HG03175 (cell line): ENCODE measurements around the gene CLIC3.

Experiments
- ATAC-seq: cut with Tn5 transposase; IDR thresholded peaks from one replicate; pipeline ENCODE4 v1.9.1; 2021; ENCODE audit warnings: mild to moderate bottlenecking, moderate library complexity; ENCODE audit not compliant: unreplicated experiment

Gene CLIC3

DNA sequence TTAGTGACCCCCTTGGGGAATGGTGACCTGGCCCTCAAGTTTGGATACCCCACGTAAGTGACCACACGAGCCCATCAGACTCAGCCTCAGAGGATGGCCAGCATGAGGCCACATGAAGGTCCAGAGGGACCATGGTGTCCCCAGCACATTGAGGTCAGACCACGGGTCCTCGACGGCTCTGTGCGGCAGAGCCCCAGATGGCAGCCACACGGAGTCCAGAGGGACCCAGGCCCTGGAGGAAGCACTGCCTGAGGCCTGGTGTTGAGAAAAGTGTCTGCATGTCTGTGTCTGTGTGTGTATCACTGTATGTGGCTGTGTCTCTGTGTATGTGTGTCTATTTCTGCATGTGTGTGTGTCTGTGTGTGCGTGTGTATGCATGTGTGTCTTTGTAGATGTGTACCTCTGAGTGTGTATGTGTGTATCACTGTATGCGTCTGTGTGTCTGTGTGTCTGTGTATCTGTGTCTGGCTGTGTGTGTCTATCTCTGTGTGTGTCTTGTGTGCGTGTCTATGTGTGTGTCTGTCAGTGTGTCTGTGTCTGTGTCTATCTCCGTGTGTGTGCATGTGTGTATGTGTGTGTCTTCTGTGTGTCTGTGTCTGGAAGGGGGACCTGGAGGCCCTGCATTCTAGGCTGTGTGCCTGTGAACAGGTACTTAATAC, 12.6 kb downstream of the CLIC3 start:
- no peak for ATAC-seq

GRCh38 chr9:136983167-136983566, 13.2 kb downstream of the CLIC3 start:
- ATAC-seq = no peak

- ATAC-seq = no peak
These were observed 13.9 kb downstream of the CLIC3 start, which contains the start of gene LCNL1 for GRCh38 chr9:136982232-136983051. TSS of gene LCNL1 (plus strand) at chr9:136982993. CDS start at chr9:136983587, 594 bp downstream.

GRCh38 chr9:136981588-136982231, 14.7 kb downstream of the CLIC3 start:
- ATAC-seq = no peak

- ATAC-seq = no peak
These were observed 15.5 kb downstream of the CLIC3 start for GRCh38 chr9:136980669-136981478.

- ATAC-seq = no peak
These were observed 16.4 kb downstream of the CLIC3 start for GRCh38 chr9:136979769-136980587.

DNA sequence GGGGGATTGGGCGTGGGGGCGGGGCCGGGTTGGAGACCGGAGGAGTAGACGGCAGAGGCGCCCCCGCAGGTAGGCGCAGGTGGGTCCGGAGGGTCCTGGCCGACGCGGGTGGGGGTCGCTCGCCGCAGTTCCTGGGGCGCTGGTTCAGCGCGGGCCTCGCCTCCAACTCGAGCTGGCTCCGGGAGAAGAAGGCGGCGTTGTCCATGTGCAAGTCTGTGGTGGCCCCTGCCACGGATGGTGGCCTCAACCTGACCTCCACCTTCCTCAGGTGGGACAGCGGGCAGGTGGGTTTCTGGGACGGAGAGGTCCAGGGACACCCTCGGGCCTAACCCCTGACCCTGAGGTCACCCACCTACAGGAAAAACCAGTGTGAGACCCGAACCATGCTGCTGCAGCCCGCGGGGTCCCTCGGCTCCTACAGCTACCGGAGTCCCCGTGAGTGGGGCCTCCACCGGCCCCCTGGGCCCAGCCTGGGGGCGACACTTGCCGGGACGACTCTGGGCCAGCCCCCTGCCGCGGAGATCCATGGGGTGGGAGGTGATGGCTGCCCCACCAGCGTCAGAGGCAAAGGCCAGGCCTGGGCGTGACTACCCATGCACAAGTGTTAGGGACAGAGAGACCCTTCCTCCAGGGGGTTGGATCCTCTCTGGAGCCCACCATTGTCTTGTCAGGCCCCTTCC, 17.4 kb downstream of the CLIC3 start:
- ATAC-seq = no peak

DNA sequence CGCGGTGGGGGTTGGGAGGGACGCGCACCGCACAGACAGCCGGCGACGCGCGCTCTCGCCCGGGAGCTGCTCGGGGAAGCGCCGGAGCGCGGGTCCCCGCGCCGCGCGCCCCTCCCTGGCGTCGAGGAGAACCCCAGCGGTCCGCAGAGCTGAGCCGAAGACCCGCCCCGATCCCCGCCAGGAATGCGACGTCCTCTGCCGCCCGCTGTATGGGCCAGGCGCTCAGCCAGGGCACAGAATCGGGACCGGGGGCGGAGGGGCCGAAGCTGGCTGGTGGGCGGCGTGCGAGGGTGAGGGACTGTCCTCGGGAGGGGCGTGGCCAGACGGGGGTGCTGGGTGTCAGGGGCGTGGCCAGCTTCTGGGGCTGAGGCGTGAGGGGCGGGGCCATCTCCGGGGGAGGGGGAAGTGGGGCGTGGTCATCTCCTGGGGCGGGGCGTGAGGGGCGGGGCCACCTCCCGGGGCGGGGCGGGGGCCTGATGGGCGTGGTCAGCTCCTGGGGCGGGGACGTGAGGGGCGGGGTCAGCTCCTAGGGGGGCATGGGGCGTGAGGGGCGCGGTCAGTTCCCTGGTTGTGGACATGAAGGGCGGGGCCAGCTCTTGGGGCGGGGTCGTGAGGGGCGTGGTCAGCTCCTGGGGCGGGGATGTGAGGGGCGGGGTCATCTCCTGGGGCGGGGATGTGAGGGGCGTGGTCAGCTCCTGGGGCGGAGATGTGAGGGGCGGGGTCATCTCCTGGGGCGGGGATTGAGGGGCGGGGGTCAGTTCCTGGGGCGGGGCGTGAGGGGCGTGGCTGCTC, 18.1 kb downstream of the CLIC3 start:
- ATAC-seq = no peak

DNA sequence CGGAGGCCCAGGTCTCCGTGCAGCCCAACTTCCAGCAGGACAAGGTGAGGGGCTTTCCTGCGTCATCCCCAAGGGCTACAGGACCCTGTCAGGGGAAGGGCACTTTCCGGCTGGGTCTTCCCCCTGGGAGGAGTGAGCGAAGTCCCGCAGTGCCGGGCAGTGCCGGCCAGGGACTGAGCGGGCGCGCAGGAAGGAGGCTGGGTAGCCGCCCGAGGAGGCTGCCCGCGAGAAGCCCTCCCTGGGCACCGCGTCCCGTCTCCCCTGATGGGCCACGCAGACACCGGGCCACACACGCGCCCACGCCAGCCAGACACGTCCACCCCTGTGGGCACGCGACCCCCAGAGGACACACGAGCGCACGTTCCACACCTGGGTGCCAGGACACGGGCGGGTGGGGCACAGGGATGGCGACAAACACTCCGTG, 18.7 kb downstream of the CLIC3 start:
- no peak for ATAC-seq

GRCh38 chr9:136977223-136977622, 19.1 kb downstream of the CLIC3 start, which contains the start of gene PTGDS:
TSS of gene PTGDS (plus strand) at chr9:136977504. CDS start at chr9:136977579, 75 bp downstream.
- ATAC-seq = no peak

DNA sequence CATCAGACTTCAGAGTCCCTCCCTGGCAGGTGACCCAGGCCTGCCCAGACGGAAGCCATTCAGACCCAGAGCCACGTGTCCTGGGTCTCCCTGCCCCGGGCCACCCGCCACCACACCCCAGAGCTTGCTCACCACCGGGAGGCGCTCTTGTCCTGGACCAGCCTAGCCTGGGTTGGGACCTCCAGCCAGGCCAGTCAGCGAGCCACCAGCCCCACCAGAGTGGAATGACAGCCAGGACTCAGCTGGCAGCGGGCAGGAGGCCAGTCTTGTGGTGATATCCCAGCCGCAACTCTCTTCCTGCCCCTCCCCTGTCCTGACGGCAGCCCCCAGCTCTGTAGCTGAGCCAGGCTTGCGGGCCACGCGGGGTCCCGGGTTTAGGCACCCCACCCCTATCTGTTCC, 20.7 kb downstream of the CLIC3 start:
- no peak for ATAC-seq

DNA sequence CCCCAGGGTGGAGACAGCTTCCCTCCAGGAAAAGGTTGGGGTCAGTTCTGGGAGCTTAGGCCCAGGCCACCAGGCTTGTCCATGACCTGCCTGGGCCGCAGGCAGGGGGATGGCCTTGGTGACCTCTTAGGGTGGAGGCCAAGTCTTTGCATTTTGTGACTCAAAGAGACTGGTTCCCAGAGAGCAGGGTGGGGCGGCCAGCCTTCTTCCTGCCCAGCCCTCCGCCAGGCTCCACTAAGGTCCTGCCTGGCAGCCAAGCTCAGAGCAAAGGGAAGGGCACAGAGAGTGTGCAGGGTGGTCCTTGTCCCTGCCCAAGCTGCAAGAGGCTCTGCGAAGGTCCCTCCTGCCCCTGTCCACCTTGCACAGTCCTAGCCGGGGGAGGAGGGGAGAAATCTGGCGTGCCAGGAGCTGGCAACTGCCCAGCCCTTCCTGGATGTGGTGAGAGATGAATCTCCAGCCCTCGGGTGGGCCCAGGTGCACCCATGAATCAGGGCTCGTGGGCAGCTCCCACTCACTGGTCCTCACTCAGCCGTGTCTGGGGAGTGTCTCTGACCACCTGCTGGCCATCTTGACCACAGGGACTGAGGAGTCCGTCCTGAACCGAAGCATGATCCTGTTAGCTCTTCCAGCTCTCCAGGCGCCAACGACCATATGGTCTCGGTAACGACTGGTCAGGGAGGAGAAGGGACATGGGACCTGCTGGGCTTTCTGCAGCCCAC, 21.4 kb downstream of the CLIC3 start:
- no peak for ATAC-seq

GRCh38 chr9:136973618-136974617, 22.4 kb downstream of the CLIC3 start:
- ATAC-seq = no peak

GRCh38 chr9:136972743-136973142, 23.6 kb downstream of the CLIC3 start:
- ATAC-seq = no peak

DNA sequence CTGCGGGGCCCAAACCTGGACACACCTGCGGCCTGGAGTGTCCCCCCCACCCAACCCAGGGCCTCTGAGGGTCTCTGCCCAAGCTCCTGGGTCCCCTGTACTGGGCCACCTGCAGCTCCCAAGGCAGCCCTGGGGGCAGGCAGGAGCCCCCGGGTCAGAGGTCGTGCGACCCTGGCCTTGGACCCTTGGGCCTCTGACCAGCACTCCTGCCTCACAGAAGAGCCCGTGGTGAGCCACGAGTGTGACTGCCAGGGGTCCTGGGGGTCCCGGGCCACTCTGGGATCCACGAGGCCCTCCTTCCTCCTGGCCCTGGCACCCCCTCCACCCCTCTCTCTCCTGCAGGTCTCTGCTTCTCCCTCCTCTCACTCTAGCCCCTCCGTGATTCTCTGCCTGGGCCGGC, 24.0 kb downstream of the CLIC3 start:
- ATAC-seq = no peak

DNA sequence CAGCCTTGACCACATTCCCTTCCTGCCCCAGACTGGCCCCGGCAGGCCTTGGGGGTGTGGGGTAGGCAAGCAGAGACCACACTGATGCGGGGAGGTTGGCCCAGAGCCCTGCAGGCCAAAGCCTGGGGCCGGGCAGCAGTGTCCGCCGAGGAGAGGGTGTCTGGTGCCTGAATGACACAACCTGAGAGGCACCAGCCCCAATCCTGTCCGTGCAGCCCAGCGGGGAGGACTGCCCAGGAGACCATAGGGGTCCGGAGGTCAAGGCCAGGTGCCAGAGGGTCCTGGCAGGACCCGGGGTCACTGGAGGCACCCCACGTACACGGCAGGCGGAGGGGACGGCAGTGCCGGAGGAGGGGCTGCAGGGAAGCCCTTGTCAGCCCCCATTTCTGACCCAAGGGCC, 24.6 kb downstream of the CLIC3 start:
- no peak for ATAC-seq

DNA sequence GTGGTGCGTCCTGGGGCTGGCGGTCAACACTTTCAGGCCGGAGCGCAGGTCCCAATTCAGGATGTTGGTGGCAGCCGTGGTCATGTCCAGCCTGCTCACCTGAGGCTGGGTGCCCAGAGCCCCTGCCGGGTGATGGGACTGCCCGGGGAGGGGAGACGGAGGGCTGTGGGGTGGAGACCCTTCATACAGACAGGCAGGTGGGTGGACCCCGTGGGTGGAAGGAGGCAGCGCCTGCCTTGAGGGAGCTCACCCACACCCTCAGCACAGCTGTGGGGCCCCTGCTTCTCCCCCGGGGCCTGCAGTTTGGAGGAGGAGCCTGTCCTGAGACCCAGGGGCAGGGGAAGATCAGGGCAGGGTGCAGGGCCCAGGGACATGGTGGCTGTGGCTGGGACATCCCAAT, 26.0 kb downstream of the CLIC3 start:
- no peak for ATAC-seq
